Testis (tissue), 2 donors: ENCODE data around the gene OXLD1.

Source experiments
- POLR2A ChIP-seq: fragments of 450-650 bp; IDR thresholded peaks from one replicate; pipeline ENCODE4 v1.6.1; 2017; ENCODE audit warnings: antibody characterized with exemption, mild to moderate bottlenecking, moderate library complexity
- TF ChIP-seq, protein P1 (sequence below), 3 experiments: fragments of 450-650 bp in 2 of 3; fragments of 200-600 bp in 1 of 3; sonication (generic) in 1 of 3; IDR thresholded peaks; one replicate each; pipeline ENCODE4 v1.5.1; 2016 to 2019; ENCODE audit warnings: antibody characterized with exemption in 3 of 3, mild to moderate bottlenecking in 2 of 3, moderate library complexity in 1 of 3

- TF ChIP-seq, protein P1, sequence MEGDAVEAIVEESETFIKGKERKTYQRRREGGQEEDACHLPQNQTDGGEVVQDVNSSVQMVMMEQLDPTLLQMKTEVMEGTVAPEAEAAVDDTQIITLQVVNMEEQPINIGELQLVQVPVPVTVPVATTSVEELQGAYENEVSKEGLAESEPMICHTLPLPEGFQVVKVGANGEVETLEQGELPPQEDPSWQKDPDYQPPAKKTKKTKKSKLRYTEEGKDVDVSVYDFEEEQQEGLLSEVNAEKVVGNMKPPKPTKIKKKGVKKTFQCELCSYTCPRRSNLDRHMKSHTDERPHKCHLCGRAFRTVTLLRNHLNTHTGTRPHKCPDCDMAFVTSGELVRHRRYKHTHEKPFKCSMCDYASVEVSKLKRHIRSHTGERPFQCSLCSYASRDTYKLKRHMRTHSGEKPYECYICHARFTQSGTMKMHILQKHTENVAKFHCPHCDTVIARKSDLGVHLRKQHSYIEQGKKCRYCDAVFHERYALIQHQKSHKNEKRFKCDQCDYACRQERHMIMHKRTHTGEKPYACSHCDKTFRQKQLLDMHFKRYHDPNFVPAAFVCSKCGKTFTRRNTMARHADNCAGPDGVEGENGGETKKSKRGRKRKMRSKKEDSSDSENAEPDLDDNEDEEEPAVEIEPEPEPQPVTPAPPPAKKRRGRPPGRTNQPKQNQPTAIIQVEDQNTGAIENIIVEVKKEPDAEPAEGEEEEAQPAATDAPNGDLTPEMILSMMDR (IDR thresholded peaks at IDR 0.05), result no peak
- TF ChIP-seq POLR2A, result no peak
Observed at GRCh38 chr17:81706232-81706611, 39.8 kb upstream of the OXLD1 start.
